Left ventricle myocardium inferior (tissue), 1 donor: Measurements from ENCODE around the gene SLC6A11. TPM values are rescaled to one million over a fixed set of nuclear protein-coding genes. Genes with fewer than 3 reads are reported as not detected.

ENCODE experiments used
- DNase-seq: peaks from one replicate; pipeline ENCODE4 v3.0.0-alpha.2; 2020
- H3K27ac ChIP-seq: fragments of 200-600 bp; replicated peaks from 2 replicates; pipeline ENCODE4 v1.8.0; 2021
- H3K27me3 ChIP-seq: fragments of 200-600 bp; 2 replicates; pipeline ENCODE4 v1.8.0; 2021; ENCODE audit warnings: low read depth
- H3K36me3 ChIP-seq: fragments of 200-600 bp; 2 replicates; pipeline ENCODE4 v1.8.0; 2021
- H3K4me1 ChIP-seq: fragments of 200-600 bp; 2 replicates; pipeline ENCODE4 v1.8.0; 2021
- H3K4me3 ChIP-seq: fragments of 200-600 bp; 2 replicates; pipeline ENCODE4 v1.8.0; 2021; ENCODE audit warnings: mild to moderate bottlenecking, moderate library complexity
- H3K9me3 ChIP-seq: fragments of 200-600 bp; replicated peaks from 2 replicates; pipeline ENCODE4 v1.8.0; 2021
- CTCF ChIP-seq: fragments of 200-600 bp; IDR thresholded peaks from 2 replicates; pipeline ENCODE4 v1.8.0; 2021; ENCODE audit warnings: antibody characterized with exemption, mild to moderate bottlenecking, borderline replicate concordance
- intact Hi-C: fragments of 100-400 bp; cut with micrococcal nuclease; formaldehyde crosslinking; loops from one replicate; pipeline ENCODE4 v1.11.0; 2022
- total RNA-seq: library from RNA; stranded (reverse); fragmentation: NEBNext Ultra II Directional; extraction: Animal tissue kit (Norgen Biotek cat#: 25700); gene quantifications from one replicate; pipeline ENCODE4 v1.2.1, GENCODE V29; 2021
- donor health status: DM: no; HTN: yes; CAD: no; lungs with severe emphysema.

The SLC6A11 gene
- total RNA-seq, 1 donor from 2014 or later = not detected

GRCh38 chr3:10974746-10975375 lies 158.8 kb downstream of the SLC6A11 start:
- no peak for DNase-seq
- H3K36me3 ChIP-seq = no peaks in the 10 kb centered on the region
- H3K4me1 ChIP-seq = peaks cover 2% of the 10 kb centered on the region
- no peak overlapping the region for H3K27ac ChIP-seq
- H3K27me3 ChIP-seq = peaks cover 68% of the 10 kb centered on the region
- TF ChIP-seq CTCF = no peak
- no peak overlapping the region for H3K4me3 ChIP-seq
- intact Hi-C loops = no loop called here
- H3K9me3 ChIP-seq = no peaks in the 10 kb centered on the region

GRCh38 chr3:10975695-10976234 lies 159.7 kb downstream of the SLC6A11 start:
- H3K27ac ChIP-seq = no peak overlapping the region
- intact Hi-C loops = no loop called here
- no peaks in the 10 kb centered on the region for H3K9me3 ChIP-seq
- TF ChIP-seq CTCF = no peak
- no peak overlapping the region for H3K4me3 ChIP-seq
- H3K4me1 ChIP-seq = peaks cover 9% of the 10 kb centered on the region
- no peak for DNase-seq
- no peaks in the 10 kb centered on the region for H3K36me3 ChIP-seq
- H3K27me3 ChIP-seq = peaks cover 59% of the 10 kb centered on the region

- intact Hi-C loops = no loop called here
- H3K4me1 ChIP-seq = peaks cover 11% of the 10 kb centered on the region
- H3K9me3 ChIP-seq = no peaks in the 10 kb centered on the region
- no peak for TF ChIP-seq CTCF
- H3K27me3 ChIP-seq = peaks cover 49% of the 10 kb centered on the region
- H3K4me3 ChIP-seq = no peak overlapping the region
- no peak overlapping the region for H3K27ac ChIP-seq
- DNase-seq = no peak
- H3K36me3 ChIP-seq = no peaks in the 10 kb centered on the region
These were observed 160.7 kb downstream of the SLC6A11 start for GRCh38 chr3:10976770-10977169.

DNA sequence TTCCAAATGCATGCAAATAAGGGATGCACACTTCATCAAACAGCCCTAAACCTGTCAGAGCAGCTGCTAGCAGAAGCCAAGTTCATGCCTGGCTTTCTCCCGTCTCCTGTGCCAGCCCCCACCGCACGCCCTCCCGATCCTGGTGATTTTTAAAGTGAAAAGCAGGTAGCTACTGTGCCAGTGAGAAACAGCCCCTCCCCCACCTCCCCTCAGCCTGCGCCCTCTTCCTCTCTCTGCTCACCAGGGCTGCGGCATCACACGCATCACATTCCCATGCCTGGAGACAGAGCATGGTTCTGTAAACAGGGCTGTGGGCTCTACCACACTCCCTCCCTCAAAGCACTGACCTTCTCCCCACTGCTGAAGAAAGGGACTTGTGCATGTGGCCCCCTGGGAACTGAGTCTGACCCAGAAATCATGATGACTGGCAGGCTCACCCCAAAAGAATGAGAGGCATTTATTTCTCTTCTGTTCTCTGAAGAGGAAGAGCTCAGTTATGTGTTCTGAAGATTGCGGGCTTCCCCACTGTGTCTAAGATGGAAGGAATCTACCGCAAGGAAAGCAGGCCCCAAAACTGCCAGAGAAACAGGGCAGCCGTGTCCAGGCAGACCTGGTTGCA lies 162.0 kb downstream of the SLC6A11 start:
- Histone ChIP-seq H3K4me1 (peaks cover 24% of the 10 kb centered on the region), H3K27me3 (peaks cover 37% of the 10 kb centered on the region), H3K4me3 (no peak overlapping the region), H3K9me3 (no peaks in the 10 kb centered on the region), H3K36me3 (no peaks in the 10 kb centered on the region), H3K27ac (no peak overlapping the region)
- no peak for TF ChIP-seq CTCF
- DNase-seq = no peak
- intact Hi-C loops = no loop called here

DNA sequence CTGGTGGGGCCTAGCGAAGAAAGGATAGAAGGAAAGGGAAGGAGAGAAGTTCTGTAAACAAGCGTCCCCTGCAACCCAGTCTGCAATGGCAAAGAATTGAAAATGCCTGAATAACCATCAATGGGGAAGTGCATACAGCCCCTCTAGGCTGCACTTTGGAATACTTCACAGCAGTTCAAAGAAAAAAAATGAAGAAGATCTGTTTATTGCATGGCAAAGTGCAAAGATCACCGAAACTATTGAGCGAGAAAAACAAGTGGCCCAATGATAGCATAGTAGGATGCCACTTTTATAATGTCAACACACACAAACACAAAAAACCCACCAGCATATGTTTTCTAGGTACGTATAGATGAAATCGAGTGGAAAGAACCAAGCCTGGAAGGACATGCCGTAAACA lies 162.9 kb downstream of the SLC6A11 start:
- intact Hi-C loops = no loop called here
- H3K36me3 ChIP-seq = no peaks in the 10 kb centered on the region
- DNase-seq = no peak
- TF ChIP-seq CTCF = no peak
- no peak overlapping the region for H3K4me3 ChIP-seq
- H3K9me3 ChIP-seq = no peaks in the 10 kb centered on the region
- H3K27me3 ChIP-seq = peaks cover 27% of the 10 kb centered on the region
- H3K27ac ChIP-seq = no peak overlapping the region
- peaks cover 29% of the 10 kb centered on the region for H3K4me1 ChIP-seq
